Measurements from ENCODE around the gene SDK2. TPM values are rescaled to one million over a fixed set of nuclear protein-coding genes. Genes with fewer than 3 reads are reported as not detected.

The SDK2 gene
- total RNA-seq, 1 experiment from 2014 or later = 0.67 TPM

GRCh38 chr17:73616120-73616872 is 27.9 kb downstream of the SDK2 start:
- ChIA-PET CTCF (no interaction called here), POLR2A (ENCODE audit: low non-redundant PET) (no interaction called here)
- Histone ChIP-seq H3K27me3 (replicated peaks; ENCODE audit: insufficient read depth, low read depth, low read length, poor library complexity) (peaks cover 2% of the 10 kb centered on the region), H3K9me3 (ENCODE audit: low read depth, low read length, poor library complexity, severe bottlenecking) (no peaks in the 10 kb centered on the region), H3K4me3 (ENCODE audit: low read depth, low read length, poor library complexity, severe bottlenecking) (no peak overlapping the region), H3K36me3 (ENCODE audit: insufficient read depth, low read length, poor library complexity, severe bottlenecking) (no peaks in the 10 kb centered on the region), H3K27ac (ENCODE audit: low read depth, low read length, poor library complexity, severe bottlenecking) (no peak overlapping the region), H3K4me1 (ENCODE audit: insufficient read depth, low read length, poor library complexity, severe bottlenecking) (no peaks in the 10 kb centered on the region)
- intact Hi-C loops (cut with micrococcal nuclease; ENCODE audit: unreplicated experiment) = no loop called here
- no TSS peak for BruUV-seq (replicated peaks)
- no peak for TF ChIP-seq EZH2 (IDR thresholded peaks at IDR 0.05; ENCODE audit: borderline replicate concordance, low read depth, low read length, poor library complexity, severe bottlenecking)
- TF ChIP-seq, protein P1, sequence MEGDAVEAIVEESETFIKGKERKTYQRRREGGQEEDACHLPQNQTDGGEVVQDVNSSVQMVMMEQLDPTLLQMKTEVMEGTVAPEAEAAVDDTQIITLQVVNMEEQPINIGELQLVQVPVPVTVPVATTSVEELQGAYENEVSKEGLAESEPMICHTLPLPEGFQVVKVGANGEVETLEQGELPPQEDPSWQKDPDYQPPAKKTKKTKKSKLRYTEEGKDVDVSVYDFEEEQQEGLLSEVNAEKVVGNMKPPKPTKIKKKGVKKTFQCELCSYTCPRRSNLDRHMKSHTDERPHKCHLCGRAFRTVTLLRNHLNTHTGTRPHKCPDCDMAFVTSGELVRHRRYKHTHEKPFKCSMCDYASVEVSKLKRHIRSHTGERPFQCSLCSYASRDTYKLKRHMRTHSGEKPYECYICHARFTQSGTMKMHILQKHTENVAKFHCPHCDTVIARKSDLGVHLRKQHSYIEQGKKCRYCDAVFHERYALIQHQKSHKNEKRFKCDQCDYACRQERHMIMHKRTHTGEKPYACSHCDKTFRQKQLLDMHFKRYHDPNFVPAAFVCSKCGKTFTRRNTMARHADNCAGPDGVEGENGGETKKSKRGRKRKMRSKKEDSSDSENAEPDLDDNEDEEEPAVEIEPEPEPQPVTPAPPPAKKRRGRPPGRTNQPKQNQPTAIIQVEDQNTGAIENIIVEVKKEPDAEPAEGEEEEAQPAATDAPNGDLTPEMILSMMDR (conservative IDR thresholded peaks at IDR 0.05; ENCODE audit: low read depth, low read length) = no peak
- no peak for DNase-seq (ENCODE audit: low spot score)

- intact Hi-C loops (cut with micrococcal nuclease; ENCODE audit: unreplicated experiment) = no loop called here
- Histone ChIP-seq H3K36me3 (ENCODE audit: insufficient read depth, low read length, poor library complexity, severe bottlenecking) (no peaks in the 10 kb centered on the region), H3K27me3 (replicated peaks; ENCODE audit: insufficient read depth, low read depth, low read length, poor library complexity) (no peaks in the 10 kb centered on the region), H3K9me3 (ENCODE audit: low read depth, low read length, poor library complexity, severe bottlenecking) (no peaks in the 10 kb centered on the region), H3K4me1 (ENCODE audit: insufficient read depth, low read length, poor library complexity, severe bottlenecking) (no peaks in the 10 kb centered on the region), H3K4me3 (ENCODE audit: low read depth, low read length, poor library complexity, severe bottlenecking) (no peak overlapping the region), H3K27ac (ENCODE audit: low read depth, low read length, poor library complexity, severe bottlenecking) (no peak overlapping the region)
- DNase-seq (ENCODE audit: low spot score) = no peak
- TF ChIP-seq EZH2 (IDR thresholded peaks at IDR 0.05; ENCODE audit: borderline replicate concordance, low read depth, low read length, poor library complexity, severe bottlenecking) = no peak
- TF ChIP-seq, protein P1 (conservative IDR thresholded peaks at IDR 0.05; ENCODE audit: low read depth, low read length) = no peak
- POLR2A ChIA-PET (ENCODE audit: low non-redundant PET) = no interaction called here
- BruUV-seq (replicated peaks) = no TSS peak
- CTCF ChIA-PET = no interaction called here
Observed at GRCh38 chr17:73614256-73614655, 30.0 kb downstream of the SDK2 start.

DNA sequence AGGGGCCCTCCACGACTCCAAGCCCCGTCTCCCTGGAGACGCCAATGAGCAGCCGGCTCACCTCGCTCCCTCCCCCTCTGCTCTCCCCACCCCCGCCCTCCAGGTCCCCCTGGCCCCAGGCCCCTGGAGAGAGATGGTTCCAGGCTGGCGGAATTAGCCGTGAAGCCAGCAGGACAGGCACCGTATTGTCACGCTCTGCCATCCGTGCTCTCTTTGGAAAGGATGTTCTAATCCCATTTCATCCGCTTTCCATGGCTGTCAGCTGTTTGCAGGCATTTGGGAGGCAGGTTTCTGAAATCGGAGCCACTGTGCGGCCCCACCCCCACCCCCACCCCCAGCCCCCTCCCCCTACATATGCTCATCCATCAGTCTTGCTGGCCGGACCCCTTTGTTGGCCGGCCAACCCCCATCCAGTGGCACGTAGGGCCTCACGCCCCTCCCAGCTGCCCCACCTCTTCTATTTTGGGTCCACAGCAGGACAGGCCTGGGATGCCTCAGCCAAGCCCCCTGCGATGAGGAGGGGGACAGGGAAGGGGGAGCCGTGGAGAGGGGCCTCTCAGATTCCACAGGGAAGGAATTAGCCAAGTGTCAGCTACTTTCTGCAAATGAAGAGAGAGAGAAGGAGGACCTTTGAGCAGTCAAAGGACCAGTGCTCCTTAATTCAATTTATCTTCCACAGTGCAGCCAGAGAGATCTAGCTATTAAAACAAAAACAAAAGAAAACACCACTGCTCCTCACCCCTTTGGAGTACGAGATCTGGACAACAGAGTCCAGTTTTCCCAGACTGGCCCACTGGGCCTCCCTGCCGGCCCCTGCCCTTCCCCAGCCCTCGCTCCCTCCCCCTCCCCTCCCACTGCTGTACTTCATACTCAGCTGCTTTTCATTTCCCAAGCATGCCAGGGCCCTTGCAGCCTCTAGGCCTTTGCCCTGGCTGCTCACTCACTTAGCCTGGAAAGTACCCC is 30.7 kb downstream of the SDK2 start:
- Histone ChIP-seq H3K9me3 (ENCODE audit: low read depth, low read length, poor library complexity, severe bottlenecking) (no peaks in the 10 kb centered on the region), H3K27me3 (replicated peaks; ENCODE audit: insufficient read depth, low read depth, low read length, poor library complexity) (no peaks in the 10 kb centered on the region), H3K4me1 (ENCODE audit: insufficient read depth, low read length, poor library complexity, severe bottlenecking) (no peaks in the 10 kb centered on the region), H3K4me3 (ENCODE audit: low read depth, low read length, poor library complexity, severe bottlenecking) (no peak overlapping the region), H3K36me3 (ENCODE audit: insufficient read depth, low read length, poor library complexity, severe bottlenecking) (no peaks in the 10 kb centered on the region), H3K27ac (ENCODE audit: low read depth, low read length, poor library complexity, severe bottlenecking) (no peak overlapping the region)
- intact Hi-C loops (cut with micrococcal nuclease; ENCODE audit: unreplicated experiment) = no loop called here
- DNase-seq (ENCODE audit: low spot score) = no peak
- TF ChIP-seq, protein P1 (conservative IDR thresholded peaks at IDR 0.05; ENCODE audit: low read depth, low read length) = no peak
- TF ChIP-seq EZH2 (IDR thresholded peaks at IDR 0.05; ENCODE audit: borderline replicate concordance, low read depth, low read length, poor library complexity, severe bottlenecking) = no peak
- BruUV-seq (replicated peaks) = no TSS peak
- ChIA-PET POLR2A (ENCODE audit: low non-redundant PET) (no interaction called here), CTCF (no interaction called here)
